CD4-positive, alpha-beta T cell treated with Interleukin-17A for 4 hours (primary cell): ENCODE data around the gene MAGEA6.
"Not testable (repeated sequence)": the region's sequence is repeated elsewhere in the genome, so short reads cannot be mapped to it uniquely, and the experiment has no call there.

Experiments used
- DNase-seq: peaks from one replicate; pipeline ENCODE4 v3.0.0-alpha.2; 2020; ENCODE audit warnings: mixed read lengths

Gene MAGEA6

DNA sequence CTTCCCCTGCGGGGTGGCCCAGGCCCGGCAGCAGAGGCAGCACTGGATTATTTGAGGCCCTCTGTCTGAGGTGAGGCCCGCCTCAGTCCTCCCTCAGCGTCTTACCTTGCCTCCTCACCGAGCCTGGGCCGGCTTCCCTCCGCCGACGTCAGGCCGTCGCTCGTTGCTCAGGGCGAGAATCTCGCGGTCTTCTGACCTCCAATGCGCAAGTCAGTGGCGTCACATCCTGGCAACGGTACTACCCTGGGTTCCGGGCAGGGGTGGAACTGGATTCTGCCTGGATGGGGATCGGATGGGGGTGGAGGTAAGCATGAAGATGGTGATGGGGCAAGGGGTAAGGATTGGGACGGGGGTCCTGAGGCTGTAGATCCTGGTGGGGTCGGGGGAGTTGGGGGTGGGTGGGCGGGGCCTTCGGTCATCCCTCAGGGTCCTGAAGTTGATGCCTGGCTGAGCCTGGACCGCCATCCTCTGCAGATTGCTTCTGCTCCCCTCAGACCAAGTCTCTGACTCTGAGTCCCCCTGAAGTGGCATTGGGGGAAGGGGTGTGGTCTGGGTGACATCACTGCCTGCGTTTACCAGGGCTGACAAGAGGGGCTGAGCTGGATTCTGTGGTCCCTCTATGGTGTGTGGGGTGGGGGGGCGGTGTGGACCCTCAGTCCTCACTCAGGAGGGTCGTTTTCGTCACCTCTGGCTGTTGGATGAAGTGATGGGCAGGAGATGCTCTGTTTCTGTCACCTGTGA is at the start of gene MAGEA6:
Gene MAGEA6 (minus strand): TSS at position 141 of the 741 bp plus-strand sequence. CDS start 2,039 bp downstream, outside the sequence.
- not testable (repeated sequence) for DNase-seq

DNA sequence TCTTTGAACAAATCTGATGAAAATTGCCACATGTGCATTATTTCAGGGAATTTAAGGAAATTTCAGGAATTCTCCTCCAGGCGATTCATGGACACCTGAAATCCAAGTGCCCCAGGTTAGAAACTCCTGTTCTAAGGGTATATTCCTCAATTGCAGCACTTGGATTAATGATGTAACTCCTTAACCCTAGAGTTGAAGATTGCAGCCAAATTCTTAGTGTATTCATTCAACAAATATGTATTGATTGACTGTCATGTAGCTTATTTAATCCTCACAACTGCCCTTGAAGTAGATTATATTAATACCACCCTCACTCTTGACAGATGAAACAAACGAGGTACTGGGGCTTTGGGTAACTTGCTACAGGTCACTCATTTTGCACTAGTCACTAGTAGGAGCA is 49.8 kb upstream of the MAGEA6 start:
- no peak for DNase-seq

DNA sequence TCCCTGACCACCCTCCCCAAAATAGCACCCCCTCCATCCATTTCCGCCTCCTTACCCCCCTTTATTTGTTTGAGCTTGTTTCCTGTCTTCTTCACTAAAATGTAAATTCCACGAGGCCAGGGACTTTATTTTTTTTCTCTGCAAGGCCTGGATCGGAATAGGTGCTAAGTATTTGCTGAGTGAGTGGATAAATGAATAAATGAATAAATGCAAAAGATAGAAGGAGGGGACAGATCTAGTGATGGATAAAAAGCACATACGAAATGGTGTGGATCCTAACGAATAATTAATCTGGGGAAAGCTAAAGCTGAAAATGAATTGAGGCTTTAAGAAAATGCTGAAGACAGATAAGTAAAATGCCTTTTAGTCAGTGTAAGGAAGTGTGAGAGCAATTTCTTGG is 48.9 kb upstream of the MAGEA6 start:
- DNase-seq: no peak

GRCh38 chrX:152817078-152817764 is 47.7 kb upstream of the MAGEA6 start:
- DNase-seq: no peak

DNA sequence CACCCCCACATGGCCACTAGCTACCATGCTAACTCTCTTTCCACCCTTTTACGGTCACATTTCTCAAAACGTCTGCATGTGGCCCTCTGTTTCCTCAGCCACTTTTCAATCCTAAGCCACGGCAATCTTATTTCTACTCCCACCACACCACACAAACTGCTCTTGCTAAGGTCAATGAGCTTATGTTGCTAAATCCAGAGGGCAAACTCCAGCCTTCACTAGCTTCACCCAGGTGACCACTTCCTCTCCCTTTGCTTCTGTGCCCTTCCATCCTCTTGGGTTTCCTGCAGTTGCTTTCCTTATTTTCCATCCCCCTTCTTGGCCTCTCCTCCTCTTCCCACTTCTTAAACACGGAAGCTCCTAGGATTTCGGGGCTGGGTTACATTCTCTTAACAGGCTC is 44.6 kb upstream of the MAGEA6 start:
- DNase-seq: no peak

DNA sequence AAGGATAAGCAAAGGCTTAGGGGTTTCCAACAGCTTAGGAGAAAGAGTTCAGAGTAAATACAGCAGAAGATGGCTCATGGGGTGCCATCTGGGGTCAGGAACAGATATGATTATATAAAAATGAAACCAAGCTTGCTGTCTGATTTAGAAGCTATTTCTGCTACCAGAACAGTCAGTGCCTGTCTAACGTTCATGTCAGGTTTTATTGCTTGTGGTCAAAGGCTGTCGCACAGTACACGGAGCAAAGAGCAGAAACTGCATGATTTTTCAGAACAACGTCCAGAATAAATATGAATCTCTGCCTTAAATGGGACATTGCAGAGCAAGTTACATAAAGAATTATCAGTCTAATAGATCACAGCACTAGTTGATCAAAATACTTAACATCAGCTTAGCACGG is 43.7 kb upstream of the MAGEA6 start:
- no peak for DNase-seq

- no peak for DNase-seq
Observed at GRCh38 chrX:152810403-152810802, 40.9 kb upstream of the MAGEA6 start.

DNA sequence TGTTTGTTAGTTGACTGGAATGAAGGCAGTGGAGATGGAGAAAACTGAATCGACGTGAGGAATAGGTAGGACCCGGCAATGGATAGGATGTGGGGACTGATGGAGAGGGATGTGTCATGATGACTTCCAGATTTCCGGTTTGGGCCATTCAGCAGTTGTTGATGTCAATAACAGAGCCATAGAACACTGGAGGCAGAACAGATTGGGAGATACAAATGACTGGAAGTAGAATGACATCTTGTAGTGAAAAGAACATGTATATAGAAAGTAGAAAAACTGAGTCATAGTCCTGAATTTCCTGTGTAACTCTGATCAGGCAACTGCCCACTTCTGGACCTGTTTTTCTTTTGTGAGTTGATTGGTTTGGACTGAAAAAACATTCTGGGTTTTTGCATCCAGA is 36.5 kb upstream of the MAGEA6 start:
- DNase-seq: no peak

DNA sequence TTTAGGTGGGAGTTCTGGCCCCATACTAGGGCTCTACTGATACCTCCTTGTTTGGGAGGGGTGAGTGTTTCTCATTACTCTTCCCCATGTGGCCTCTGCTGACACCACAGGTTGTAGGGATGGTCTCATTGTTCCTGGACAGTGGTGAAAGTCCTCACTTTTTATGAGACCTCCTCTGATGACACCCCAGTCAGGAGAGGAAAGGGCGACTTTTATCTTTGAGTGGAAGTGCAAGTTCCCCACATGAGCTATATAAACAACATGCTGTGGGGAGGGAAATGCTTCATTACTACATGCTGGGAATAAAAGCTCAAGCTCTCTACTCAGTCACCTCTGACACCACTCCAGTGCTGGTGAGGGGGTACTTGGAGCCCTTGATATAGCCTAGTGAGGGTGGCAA is 29.5 kb upstream of the MAGEA6 start:
- DNase-seq: no peak

GRCh38 chrX:152787062-152787461 is 17.6 kb upstream of the MAGEA6 start:
- DNase-seq: not testable (repeated sequence)

GRCh38 chrX:152766562-152766961 is 2.9 kb downstream of the MAGEA6 start:
- not testable (repeated sequence) for DNase-seq

DNA sequence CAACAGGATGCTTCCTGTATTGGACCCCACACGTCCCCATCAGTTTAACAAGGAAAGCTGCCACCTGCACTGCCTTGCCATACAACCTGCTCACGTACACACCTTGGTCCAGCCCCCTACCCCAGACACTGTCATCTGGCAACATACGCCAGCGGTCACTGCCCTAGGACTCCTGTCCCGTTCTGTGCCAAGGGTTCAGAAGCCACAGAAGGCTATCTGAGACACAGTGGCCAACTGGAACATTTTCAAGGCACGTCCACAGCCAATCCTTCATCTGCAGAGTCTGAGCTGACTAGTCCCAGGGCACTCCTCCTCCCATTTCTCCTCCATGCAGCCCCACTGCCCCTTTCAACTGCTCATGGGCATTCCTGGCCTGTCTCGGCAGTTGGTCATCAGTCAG is 7.9 kb downstream of the MAGEA6 start:
- not testable (repeated sequence) for DNase-seq

DNA sequence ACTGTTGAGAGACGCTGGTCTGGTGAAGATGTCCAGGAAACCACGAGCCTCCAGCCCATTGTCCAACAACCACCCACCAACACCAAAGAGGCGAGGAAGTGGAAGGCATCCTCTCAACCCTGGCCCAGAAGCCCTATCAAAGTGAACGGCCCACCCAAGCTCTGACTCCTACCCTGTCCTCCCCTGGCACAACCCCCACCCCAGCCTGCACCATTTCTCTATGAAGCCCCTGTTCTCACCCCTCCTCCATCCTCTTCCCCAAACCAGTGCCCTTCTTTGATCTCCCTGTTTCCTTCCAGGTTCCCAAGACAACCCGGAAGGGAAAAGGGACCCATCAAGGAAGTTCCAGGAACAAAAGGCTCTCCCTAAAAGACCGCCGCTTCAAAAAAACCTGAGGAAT is 9.9 kb downstream of the MAGEA6 start:
- DNase-seq: not testable (repeated sequence)

GRCh38 chrX:152758918-152759317 is 10.6 kb downstream of the MAGEA6 start, which contains the start of gene CSAG3:
TSS of gene CSAG3 (plus strand) at chrX:152759218.
- not testable (repeated sequence) for DNase-seq

DNA sequence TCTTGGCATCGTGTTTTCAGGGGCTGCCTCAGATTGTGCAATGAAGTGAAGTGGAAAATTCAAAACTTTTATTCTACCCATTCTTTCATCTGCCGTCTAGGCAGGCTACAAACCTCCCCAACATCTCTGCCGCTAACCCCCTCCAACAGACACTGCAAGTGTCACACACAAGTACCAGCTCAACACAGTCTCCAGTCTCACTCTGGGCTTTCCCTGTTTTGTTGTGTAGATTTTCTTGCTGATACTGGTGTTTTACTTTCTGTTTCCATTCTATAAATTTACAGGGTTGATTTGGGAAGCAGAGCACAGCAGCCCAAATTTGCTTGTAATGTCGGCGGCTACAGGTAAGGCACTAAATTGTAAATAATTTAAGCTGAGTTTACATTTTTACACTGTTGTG is 14.6 kb downstream of the MAGEA6 start:
- not testable (repeated sequence) for DNase-seq

- not testable (repeated sequence) for DNase-seq
Observed at GRCh38 chrX:152753686-152754650, 15.5 kb downstream of the MAGEA6 start, which contains the start of gene MAGEA2. TSS of gene MAGEA2 (minus strand) at chrX:152753842. CDS start at chrX:152751363, 2,479 bp downstream.

DNA sequence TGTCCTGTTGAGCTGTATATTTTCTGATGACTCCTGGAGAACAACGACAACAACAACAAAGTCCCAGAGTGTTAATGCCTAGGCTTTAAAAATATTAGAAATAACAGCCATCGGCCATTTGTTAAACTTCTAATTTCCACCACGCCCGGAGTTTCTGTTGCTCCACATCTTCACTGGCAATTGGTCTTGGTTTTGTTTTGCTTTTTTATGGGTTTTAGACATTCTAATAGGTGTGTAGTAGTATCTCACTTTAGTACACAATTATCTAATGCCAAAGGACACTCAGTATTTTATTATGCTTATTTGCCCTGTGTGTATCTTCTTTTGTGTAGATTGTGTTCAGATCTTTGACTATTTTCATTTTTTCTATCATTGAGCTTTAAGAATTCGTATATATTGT is 30.9 kb downstream of the MAGEA6 start:
- no peak for DNase-seq

GRCh38 chrX:152736528-152736927 is 33.0 kb downstream of the MAGEA6 start:
- DNase-seq: not testable (repeated sequence)

DNA sequence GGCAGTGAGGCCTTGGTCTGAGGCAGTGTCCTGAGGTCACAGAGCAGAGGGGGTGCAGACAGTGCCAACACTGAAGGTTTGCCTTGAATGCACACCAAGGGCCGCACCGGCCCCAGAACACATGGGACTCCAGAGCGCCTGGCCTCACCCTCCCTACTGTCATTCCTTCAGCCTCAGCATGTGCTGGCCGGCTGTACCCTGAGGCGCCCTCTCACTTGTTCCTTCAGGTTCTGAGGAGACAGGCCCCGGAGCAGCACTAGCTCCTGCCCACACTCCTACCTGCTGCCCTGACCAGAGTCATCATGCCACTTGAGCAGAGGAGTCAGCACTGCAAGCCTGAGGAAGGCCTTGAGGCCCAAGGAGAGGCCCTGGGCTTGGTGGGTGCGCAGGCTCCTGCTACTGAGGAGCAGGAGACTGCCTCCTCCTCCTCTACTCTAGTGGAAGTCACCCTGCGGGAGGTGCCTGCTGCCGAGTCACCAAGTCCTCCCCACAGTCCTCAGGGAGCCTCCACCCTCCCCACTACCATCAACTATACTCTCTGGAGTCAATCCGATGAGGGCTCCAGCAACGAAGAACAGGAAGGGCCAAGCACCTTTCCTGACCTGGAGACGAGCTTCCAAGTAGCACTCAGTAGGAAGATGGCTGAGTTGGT is 33.5 kb downstream of the MAGEA6 start:
- no peak for DNase-seq

DNA sequence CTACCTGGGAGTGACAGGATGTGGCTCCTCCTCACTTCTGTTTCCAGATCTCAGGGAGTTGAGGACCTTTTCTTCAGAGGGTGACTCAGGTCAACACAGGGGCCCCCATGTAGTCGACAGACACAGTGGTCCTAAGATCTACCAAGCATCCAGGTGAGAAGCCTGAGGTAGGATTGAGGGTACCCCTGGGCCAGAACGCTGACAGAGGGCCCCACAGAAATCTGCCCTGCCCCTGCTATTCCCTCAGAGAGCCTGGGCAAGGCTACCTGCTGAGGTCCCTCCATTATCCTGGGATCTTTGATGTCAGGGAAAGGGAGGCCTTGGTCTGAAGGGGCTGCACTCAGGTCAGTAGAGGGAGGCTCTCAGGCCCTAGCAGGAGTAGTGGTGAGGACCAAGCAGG is 34.4 kb downstream of the MAGEA6 start:
- no peak for DNase-seq

DNA sequence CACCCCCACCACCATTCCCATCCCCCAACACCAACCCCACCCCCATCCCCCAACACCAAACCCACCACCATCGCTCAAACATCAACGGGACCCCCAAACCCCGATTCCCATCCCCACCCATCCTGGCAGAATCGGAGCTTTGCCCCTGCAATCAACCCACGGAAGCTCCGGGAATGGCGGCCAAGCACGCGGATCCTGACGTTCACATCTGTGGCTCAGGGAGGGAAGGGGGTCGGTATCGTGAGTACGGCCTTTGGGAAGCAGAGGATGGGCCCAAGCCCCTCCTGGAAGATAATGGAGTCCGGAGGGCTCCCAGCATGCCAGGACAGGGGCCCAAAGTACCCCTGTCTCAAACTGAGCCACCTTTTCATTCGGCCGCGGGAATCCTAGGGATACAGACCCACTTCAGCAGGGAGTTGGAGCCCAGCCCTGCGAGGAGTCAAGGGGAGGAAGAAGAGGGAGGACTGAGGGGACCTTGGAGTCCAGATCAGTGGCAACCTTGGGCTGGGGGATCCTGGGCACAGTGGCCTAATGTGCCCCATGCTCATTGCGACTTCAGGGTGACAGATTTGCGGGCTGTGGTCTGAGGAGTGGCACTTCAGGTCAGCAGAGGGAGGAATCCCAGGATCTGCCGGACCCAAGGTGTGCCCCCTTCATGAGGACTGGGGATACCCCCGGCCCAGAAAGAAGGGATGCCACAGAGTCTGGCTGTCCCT is 35.2 kb downstream of the MAGEA6 start:
- DNase-seq: not testable (repeated sequence)
